AML-193 (cell line): ENCODE data around the gene SLC25A43.
"Not testable (repeated sequence)": the region's sequence is repeated elsewhere in the genome, so short reads cannot be mapped to it uniquely, and the experiment has no call there.

ENCODE experiments used
- DNase-seq, 2 experiments: peaks; one replicate each; lab custom pipeline; 2025; lab: John Stamatoyannopoulos, UW

Gene SLC25A43

DNA sequence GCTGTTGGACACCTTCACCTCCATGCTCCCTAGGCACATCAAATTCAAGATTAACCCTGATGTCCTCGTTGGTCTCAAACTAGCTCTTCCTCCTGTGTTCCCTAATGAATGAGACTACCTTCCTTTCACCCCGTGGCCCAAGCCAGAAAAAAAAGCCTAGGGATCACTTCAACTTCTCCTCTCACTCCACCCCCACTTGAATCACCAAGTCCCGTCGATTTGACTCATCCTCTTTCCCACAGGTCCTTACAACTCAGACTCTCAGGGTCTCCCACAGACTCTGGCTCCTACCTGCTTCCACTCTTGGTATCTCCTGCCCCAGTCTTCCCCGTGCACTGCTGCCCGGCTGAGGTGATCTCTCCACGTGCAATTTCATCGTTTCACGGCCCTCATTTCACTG, 8.5 kb downstream of the SLC25A43 start:
- DNase-seq: no peak

DNA sequence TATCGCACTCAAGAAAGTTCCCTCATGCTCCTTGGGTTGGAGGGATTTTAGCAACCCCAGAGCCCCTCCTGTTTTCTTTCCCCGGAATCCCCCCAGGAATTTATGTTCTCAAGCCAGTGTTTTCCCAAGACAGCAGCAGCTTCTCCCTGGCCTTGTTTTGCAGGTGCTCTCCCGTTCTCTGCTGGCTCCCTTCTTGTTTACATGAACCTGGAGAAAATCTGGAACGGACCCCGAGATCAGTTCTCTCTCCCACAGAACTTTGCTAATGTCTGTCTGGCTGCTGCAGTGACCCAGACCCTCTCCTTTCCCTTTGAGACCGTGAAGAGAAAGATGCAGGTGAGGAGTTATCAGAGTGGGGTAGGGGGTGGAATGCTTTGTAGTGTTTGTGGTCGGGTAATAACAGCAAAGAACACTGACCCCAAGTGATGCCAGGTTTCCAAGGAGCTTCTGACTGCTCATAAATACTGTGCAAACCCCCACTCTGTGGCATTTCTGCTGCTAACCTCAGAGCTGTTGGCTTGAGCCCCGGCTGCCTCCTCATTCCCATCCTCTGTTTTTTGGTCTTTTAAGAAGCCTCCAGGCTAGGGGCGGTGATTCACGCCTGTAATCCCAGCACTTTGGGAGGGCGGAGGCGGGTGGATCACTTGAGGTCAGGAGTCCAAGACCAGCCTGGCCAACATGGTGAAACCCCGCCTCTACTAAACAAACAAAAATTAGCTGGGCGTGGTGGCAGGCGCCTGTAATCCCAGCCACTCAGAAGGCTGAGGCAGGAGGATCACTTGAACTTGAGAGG, 11.1 kb downstream of the SLC25A43 start:
- no peak for DNase-seq

DNA sequence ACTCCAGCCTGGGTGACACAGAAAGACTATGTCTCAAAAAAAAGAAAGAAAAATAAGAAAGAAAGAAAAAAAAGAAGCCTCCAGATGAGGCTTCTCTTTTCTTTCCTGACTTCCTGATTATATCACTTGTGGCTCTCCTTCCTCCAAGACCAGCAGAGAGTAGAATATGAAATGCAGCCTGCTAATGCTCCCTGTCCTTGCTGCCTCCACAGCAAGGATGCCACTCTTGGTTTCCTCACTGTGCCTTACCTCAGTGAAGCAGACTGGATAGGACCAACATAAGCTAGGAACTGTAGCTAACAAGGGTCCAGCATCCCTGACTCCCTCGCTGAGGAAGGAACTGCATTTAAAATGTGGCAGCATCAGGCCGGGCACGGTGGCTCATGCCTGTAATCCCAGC, 11.7 kb downstream of the SLC25A43 start:
- no peak for DNase-seq

DNA sequence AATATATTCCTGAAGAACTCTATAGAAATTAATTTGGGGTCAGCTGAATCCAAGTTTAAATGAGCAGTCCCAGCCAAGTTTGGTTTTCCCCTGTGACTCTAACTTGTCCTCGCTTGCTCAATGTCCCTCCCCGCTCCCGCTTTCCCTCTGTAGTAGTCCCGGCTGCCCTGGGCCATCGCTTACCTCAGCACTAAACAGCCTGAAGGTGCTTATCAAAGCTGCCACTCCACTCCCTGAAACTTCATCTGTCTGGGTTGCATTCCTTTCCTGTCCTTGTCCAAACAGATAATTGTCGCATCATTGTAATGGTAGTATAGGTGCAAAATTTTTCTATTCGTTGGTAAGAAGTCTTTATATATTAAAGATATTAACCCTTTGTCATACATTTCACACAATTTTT, 12.8 kb downstream of the SLC25A43 start:
- no peak for DNase-seq

DNA sequence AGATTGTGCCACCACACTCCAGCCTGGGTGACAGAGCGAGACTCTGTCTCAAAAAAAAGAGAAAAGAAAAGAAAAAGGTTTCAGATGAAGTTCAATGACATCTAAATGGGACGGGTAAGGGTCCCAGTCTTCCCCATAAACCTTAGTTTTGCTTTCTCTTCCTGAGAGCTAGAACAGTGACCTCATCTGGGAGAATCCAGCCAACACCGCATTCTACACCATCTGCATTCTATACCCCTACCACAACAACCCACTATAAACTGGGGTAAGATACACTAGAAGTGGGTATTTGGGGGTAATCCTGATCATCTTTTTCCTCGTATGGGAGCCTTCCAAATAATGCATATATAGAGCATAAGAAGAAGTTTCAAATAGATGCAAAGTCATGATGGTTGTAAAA, 18.2 kb downstream of the SLC25A43 start:
- no peak for DNase-seq

DNA sequence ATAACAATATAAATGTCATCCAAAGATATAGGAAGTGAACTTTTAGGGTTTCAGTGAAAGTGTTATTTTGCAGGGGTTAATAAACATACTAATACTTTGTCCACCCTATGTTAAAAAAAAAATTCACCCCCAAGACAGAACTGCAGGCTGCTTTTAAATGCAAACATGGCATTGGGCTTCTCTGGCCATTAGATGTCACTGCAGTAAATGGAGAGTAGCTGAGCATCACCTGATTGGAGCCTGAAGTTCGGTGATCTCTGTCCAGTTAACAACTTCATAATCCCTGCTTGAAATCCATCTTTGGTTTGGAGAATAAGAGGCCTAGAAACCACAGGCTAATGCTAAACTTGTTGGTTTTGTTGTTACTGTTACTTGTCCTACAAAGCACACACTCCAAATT, 18.7 kb downstream of the SLC25A43 start:
- DNase-seq: peak; percentile 15 to 27

DNA sequence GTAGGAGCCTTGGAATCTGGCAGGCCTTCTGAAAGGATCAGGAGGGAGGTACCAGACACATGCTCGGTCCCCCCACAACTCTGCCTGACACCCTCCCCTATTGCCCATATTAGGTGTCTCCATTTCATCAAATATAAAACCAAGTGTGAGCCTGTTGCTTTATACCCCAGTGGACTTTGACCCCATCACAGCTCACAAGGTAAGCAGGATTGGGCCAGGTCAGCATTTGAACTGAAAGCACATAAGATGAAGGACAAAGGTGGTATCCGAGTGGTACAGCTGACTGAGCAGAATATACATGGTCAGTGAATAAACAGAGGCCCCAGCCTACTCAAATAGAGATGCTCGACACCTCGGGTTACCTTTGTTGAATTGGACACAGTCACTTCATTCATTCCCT, 20.0 kb downstream of the SLC25A43 start:
- DNase-seq: no peak

DNA sequence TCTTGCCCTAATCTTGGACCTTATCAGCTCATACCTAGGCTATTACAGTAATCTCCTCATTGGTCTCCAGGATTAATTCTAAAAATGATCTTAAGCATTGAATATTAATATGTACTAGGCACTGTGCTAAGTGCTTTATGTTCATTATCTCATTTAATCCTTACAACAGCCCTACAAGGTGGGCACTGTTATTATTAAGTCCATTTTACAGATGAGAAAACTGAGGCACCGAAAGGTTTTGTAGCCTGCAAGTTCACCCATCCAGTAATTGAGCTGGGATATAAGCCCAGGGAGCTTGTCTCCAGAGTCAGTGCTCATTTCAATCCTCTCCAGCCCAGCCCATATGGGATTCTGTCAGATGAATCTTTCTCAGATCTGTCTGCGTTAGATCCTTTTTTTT, 20.8 kb downstream of the SLC25A43 start:
- DNase-seq: no peak

DNA sequence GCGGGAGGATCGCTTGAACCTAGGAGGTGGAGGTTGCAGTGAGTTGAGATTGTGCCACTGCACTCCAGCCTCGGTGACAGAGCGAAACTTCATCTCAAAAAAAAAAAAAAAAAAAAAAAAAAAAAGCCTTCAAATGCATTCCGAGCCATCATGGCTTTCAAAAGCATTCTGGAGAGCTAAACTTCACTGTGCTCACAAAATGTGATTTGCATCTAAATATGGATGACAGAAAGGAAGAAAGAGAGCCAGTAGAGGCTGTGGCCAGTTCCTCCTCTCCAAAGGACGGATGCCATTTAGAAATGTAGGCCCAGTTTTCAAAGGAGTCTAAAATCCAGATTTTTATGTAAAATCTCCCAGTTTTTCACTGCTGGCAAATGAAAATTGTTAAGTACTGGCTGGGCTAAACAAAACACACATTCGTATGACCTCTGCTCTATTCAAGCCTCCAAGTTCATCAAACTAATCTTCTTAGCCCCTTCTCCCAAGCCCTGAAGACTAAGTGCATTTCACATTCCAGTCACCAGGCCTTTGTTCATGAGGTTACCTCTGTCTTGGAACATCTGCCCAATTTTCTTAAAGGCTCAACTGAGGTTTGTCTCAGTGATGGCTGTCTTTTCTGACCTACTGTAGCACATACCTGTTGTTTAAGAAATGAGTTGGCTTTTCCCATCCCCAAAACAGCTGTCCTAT, 22.0 kb downstream of the SLC25A43 start:
- DNase-seq: no peak

DNA sequence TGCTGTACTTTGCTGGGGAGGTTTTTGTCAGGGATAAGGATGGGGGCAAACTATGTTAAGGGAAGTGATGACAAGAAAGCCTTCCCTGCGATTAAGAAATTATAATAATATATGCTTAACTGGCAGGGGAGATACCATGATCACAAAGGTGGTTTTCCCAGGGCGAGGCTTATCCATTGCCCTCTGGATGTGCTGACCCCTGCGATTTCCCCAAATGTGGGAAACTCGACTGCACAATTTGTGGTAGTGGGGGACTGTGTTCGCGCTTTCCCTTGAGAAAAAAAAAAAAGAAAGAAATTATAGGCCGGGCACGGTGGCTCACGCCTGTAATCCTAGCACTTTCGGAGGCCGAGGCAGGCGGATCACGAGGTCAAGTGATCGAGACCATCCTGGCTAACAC, 24.5 kb downstream of the SLC25A43 start:
- no peak for DNase-seq

DNA sequence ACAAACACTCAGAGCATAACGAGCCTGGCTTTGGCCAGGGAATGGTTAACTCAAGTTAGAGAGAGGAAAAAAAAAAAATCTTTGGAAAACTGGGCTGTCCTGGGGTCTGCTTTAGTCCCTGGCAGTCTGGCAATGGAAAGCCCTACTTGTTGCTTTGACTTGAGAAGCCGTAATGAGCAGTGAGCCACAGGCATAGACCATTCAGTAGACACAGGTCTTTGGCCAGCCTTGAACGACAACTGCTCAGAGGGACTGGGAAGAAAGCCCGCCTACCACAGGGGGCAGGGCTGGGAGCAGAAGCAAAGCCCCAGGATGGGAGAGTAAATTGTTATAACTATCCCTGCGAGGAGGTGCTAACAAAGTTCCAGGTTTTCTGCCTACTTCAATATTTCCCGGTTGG, 25.9 kb downstream of the SLC25A43 start:
- DNase-seq: no peak

DNA sequence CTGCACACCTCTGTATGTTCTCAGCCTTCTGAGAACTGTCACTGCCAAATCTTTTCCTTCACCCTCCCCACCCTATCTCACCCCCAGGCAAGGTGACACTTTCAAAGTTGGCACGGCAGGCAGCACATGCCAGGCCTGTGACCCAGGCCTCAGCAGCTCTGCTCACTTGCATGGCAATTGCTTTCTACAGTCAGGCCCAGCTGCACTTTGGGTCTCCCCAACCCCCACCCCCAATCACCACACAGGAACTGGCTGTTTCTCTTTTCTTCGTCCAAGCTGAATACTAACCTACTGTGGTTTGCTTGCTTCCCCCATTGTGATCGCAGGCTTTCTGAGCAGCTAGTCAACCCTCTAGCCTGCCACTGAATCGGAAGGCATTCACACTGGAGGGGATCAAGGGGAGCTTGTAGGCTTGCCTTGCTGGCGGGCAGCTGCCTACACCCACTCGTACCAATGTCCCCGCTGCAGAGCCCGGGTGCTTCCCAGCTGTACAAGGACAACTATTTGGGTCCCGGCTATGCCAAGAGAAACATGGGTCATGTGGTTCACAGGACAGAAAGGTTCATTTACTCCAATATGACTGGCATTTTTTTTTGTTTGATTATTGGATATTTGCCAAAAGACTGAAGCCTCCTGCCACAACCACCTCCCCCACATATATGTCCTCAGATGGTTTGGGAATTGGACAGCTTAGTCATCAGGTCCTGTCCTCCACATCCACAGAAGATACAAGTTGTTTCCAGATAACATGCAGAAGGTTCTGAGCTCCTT, 28.1 kb downstream of the SLC25A43 start:
- DNase-seq: peak; percentile 24 to 49

DNA sequence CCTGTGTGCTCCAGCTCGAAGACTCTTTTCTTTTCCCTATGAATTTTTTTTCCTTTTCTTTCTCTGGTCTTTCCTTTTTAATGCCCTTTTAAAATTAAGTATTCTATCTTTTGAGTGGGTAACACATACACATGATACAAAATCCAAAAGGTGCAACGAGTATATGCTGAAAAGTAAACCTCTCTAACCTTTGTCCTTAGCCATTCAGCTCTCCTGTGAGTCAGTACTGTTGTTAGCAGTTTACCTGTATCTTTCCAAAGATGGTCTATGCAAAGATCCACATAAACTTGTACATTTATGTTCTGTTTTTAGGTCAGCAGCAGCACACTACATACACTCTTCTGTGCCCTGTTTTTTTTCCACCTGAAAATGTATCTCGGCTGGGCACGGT, 28.7 kb downstream of the SLC25A43 start:
- DNase-seq: no peak

DNA sequence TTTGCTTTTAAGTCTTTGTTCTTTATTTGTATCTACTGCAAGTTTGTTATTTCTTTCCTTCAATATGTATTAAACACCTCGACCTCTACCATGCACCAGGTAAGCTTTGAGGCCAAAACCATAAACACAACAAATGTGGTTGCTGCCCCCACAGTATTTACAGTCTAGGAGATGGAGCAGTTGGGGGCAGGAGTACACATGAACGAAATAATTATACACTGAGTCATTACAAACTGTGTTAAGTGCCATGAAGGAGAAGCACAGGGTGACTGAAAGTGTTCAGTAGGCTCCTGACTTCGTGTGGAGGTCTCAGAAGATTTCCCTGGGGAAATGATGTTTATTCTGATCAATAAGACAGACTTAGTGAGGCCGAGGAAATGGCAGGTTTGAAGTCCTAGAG, 30.3 kb downstream of the SLC25A43 start:
- DNase-seq: no peak

DNA sequence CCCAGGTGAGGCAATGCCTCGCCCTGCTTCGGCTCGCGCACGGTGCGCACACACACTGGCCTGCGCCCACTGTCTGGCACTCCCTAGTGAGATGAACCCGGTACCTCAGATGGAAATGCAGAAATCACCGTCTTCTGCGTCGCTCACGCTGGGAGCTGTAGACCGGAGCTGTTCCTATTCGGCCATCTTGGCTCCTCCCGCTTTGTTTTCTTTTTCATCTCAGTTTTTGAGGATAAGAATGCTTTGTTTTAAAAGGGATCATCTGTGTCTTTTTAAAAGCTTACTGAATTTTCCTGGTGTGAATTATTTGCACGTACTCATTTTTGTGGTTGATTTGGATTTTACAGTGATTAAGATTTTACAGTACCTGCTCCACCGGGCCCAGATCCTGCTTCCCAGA, 42.2 kb downstream of the SLC25A43 start:
- DNase-seq: not testable (repeated sequence)

DNA sequence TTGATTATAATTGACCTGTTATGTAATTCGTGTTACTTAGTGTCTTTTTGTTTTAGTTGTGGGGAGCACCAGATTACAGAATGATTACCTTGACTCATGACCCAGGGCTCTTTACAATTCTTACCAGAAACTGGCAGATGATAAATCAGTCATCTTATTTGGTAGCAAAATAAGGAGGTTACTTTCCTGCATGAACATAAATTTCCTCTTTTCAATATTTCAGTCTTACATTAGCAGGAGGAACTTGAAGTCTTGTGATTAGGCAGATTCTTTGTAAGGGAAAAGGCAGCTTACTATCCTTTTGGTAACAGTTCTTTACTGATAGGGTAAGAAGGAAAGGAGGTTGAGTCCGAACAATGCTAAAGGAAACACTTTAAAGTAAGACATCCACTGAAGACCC, 43.1 kb downstream of the SLC25A43 start:
- DNase-seq: no peak

DNA sequence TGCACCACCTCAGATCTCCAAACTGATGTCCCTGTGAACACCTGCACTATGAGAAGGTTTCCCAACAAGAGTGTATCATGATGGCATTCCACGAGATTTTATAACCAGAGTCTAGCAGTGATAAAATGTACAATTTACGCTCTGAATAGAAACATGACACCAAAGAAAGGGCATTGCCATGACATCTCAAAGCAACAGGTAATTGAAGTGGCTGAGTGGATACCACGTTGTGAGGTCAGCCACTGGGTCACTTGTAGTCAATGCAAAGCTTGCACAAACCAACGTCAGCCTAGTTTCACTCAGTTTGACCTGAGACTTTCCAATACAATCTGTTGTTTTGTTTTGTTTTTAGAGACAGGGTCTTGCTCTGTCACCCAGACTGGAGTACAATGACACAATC, 54.1 kb downstream of the SLC25A43 start:
- no peak for DNase-seq

DNA sequence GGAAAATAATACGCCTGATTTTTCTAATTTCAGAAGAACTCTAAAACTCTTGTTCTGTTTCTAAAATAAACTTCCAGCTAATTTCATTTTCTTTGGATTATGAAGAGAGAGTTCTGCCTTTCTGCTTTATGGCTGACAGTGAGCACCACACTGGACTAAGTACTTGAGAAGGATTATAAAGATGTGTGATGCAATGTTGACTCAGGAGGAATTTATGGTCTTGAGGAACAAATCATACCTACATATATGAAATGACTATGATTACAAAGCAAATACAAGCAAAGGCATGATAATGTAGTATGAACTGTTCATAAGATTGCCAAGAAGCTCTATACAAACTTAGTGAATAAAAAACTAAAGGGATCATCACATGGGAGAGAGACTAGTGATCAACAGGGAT, 56.1 kb downstream of the SLC25A43 start:
- DNase-seq: no peak

DNA sequence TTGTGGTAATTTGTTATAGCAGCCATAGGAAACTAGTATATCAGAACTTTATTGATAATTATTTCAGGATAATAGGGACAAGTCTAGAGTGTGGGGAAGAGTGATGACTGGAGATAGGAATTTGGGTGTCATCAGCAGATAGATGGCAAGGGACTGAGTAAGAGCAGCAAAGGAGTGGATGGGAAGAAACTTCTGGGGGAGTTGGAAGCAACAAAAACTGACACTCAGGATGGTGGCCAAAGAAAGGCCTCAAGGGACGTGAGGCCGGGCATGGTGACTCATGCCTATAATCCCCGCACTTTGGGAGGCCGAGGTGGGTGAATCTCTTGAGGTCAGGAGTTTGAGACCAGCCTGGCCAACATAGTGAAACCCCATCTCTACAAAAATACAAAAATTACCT, 60.0 kb downstream of the SLC25A43 start:
- no peak for DNase-seq

DNA sequence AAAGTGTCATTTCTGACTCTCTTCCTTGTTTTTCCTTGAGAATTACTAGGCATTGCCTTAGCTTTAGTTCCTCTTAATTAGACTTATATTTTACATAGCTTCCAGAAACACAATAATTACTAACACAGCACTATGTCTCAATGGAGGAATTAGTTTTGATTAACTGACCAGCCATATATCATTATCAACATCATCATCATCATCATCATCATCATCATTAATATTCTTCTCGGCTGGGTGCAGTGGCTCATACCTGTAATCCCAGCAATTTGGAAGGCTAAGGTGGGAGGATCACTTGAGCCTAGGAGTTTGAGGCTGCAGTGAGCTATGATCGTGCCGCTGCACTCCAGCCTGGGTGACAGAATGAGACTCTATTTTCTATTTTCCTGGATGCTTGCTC, 66.4 kb downstream of the SLC25A43 start:
- no peak for DNase-seq

DNA sequence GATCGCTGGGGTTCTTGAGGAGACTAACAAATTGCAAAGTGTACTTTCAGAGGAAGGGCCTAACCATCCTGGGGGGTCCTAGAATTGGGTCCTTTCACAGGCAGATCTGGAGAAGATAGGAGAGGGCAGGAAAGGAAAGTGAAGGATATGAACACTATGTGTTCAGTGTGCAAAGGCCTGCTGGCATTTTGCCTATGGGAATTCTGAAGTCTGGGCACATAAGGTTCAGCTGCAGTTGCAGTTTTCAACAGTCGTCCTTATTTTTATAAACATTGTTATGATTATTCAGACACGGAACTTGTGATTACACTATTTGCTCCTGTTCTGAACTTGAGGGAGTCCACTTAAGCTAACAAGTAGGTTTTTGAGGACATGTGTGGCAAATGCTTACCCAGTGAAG, 67.8 kb downstream of the SLC25A43 start:
- no peak for DNase-seq

DNA sequence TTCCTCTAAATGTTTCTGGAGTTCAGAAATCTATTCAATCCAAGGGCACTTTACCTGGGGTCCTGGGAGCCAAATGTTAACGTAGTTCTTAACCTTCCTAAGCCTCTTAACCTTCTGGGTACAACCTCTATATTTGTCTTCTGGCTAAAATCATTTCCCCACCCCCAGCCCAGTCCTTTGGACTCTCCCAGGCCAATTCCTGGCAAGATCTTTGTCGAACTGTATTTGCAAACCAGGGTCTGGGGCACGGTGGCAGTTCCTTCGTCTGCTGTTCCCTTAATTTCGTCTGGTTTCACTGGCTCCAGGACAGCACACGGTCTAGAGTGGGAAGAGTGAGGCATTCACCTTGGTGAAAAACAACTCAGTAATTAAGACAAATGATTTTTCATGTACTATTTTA, 68.3 kb downstream of the SLC25A43 start:
- no peak for DNase-seq
